Caki2 (cell line): ENCODE results near the gene LIX1. TPM values are rescaled to one million over a fixed set of nuclear protein-coding genes. Genes with fewer than 3 reads are reported as not detected.
"Not testable (repeated sequence)": the region's sequence is repeated elsewhere in the genome, so short reads cannot be mapped to it uniquely, and the experiment has no call there.

ENCODE experiments used
- DNase-seq: peaks from one replicate; pipeline ENCODE4 v3.0.0-alpha.2; 2015; ENCODE audit warnings: low read depth
- in situ Hi-C: cut with HindIII; loops from 2 replicates; pipeline ENCODE4 v1.10.0; 2016; ENCODE audit warnings: low sequenced_read_pairs, low pct_unique_long_range_greater_than_20kb, mixed read lengths
- total RNA-seq: library from RNA; depleted of rRNA; stranded (reverse); fragments of >200 nt; shearing (Covaris generic); gene quantifications from 2 replicates; pipeline ENCODE4 v1.2.3, GENCODE V29; 2014; ENCODE audit warnings: low replicate concordance

Gene LIX1
- total RNA-seq, 1 experiment from 2014 or later: not detected

DNA sequence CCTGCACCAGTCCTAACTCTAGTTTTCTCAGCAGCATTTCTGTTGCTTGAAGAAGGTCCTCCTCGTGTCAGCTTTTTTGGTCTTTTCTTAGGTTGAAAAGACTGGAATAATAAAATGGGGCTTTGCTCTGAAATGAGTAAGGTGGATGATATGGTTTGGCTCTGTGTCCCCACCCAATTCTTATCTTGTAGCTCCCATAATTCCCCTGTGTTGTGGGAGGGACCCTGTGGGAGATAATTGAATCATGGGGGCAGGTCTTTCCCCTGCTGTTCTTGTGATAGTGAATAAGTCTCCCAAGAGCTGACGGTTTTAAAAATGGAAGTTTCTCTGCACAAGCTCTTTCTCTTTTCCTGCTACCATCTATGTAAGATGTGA, 53.6 kb downstream of the LIX1 start:
- in situ Hi-C loops: no loop called here

DNA sequence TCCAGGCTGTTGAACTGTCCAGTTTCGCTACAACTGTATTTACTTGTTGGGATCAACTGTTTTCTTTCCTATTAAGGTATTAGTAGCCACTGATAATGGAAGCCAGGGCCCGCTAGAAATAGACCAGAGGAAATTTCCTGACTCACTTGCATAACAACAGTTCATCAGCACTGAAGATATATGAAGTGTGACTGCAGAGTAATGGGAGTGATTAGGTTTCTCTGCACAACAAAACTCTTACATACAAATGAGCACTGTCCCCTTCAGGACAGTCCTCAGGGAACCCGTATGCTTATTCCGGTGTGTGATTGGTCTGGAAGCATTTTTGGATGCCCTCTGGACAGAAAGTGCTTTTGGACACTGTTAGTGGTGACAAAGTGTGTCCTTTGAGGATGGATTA, 55.3 kb downstream of the LIX1 start:
- no peak for DNase-seq

More for the DNA sequence above, 53.6 kb downstream of the LIX1 start:
- no peak for DNase-seq

DNA sequence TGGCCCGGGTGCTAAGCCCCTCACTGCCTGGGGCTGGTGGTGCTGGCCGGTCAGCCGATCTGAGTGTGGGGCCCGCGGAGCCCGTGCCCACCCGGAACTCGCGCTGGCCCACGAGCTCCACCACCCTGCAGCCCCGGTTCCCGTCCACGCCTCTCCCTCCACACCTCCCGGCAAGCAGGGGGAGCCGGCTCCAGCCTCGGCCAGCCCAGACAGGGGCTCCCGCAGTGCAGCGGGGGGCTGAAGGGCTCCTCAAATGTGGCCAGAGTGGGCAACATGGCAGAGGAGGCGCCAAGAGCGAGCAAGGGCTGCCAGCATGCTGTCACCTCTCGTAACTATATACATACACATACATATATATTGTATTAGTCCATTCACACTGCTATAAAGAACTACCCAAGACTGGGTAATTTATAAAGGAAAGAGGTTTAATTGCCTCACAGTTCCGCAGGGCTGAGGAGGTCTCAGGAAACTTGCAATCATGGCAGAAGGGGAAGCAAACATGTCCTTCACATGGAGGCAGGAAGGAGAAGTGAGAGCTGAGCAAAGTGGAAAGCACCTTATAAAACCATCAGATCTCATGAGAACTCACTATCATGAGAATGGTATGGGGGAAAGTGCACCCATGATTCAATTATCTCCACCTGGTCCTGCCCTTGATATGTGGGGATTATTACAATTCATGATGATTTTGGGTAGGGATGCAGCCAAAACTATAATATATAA, 56.8 kb downstream of the LIX1 start:
- DNase-seq: no peak
- in situ Hi-C loops: no loop called here

More for the DNA sequence above, 55.3 kb downstream of the LIX1 start:
- in situ Hi-C loops: no loop called here

DNA sequence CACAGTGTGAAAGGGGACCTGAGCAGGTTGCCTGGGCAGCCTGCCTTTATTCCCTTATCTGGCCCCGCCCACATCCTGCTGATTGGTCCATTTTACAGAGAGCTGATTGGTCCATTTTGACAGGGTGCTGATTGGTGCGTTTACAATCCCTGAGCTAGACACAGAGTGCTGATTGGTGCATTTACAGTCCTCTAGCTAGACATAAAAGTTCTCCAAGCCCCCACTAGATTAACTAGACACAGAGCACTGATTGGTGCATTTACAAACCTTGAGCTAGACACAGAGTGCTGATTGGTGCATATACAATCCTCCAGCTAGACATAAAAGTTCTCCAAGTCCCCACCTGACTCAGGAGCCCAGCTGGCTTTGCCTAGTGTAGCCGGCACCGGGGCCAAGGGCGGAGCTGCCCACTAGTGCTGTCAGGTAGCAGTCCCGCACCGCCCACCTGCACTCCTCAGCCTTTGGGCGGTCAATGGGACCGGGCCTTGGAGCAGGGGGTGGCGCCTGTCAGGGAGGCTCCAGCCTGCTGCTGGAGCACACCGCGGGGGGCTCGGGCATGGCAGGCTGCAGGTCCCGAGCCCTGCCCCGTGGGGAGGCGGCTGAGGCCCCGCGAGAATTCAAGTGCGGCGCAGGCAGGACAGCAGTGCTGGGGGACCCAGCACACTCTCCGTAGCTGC, 57.5 kb downstream of the LIX1 start:
- in situ Hi-C loops, DNase-seq: not testable (repeated sequence)

DNA sequence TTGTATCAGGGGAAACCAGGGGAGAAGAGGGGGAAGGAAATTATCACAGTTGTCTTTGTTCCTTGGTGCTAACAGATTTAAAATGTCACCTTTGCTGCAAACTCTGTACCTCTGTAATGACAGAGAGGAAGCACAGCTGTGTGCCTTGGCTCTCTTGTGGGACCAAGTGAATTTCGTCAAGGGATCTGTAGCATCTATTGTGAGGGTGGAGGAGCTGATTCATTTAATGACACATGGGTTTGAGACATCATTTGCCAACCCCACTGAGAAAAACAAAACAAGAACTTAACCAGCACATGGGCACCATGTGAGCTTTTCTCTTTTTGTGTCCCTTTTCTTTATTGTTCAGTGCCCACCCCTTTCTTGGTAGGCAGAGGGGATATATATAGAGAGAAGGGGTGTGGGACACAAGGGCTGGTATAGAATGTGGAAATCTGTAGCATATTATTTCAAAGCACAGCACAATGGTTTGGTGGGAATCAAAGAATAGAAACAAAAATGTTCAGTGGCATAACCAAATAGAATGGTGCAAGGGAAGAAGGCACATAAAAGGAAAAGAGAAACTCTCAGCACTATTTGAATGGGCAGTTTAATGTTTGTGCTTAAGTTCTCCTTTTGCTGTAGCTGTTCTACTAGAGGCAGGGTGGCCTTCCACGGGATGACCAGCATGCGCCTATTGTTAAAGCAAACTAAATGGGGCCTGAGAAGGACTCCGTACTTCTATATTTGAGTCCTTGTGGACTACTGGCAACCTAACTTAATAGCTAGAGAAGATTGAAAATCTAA, 63.3 kb downstream of the LIX1 start:
- DNase-seq: no peak
- in situ Hi-C loops: no loop called here

DNA sequence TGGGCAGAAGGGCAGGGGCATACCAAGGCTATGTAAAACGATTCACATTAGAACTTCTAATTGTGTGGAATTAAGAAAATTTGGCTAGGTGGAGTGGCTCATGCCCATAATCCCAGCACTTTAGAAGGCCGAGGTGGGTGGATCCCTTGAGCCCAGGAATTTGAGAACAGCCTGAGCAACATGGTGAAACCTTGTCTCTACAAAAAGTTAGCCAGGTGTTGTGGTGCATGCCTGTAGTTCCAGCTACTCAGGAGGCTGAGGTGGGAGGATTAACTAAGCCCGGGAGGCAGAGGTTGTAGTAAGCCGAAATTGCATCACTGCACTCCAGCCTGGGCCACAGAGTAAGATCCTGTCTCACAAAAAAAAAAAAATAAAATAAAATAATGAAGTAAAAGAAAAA, 65.2 kb downstream of the LIX1 start:
- no peak for DNase-seq
- in situ Hi-C loops: no loop called here

DNA sequence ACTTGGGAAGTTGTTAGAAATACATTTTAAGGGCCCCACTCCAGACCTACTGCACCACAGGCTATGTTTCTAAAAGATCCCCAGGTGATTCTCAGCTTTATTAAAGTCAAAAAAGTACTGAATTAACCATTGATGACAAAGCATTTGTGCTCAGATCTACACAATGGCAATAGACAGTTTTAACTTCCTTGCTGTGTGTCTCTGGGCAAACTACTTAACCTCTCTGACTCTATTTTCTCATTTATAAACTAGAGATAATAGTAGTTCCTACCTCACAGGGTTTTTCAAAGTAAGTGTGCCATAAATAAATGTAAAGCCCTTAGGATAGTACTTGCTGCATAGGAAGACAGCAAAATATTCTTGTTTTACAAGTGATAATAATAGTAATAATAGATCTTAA, 66.3 kb downstream of the LIX1 start:
- no peak for DNase-seq
- in situ Hi-C loops: no loop called here

DNA sequence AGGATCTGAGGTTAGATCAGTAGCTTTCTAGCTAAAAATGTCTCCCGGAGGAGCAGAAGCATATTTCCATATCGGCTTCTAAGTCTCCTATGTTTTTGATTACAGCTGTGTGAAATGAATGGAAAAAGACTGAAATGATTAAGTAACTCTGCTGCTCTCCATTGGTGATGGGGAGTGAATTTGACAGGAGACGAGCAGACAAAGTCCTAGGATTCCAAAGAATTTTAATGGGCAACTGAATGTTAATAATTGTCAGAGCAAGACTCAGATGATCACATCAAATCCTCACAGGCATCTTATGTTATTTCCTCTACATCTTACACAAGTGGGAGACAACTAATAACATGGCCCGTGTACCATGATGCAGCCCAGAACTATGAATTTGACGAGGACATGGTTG, 66.8 kb downstream of the LIX1 start:
- peak; percentile 56 for DNase-seq
- in situ Hi-C loops: no loop called here

DNA sequence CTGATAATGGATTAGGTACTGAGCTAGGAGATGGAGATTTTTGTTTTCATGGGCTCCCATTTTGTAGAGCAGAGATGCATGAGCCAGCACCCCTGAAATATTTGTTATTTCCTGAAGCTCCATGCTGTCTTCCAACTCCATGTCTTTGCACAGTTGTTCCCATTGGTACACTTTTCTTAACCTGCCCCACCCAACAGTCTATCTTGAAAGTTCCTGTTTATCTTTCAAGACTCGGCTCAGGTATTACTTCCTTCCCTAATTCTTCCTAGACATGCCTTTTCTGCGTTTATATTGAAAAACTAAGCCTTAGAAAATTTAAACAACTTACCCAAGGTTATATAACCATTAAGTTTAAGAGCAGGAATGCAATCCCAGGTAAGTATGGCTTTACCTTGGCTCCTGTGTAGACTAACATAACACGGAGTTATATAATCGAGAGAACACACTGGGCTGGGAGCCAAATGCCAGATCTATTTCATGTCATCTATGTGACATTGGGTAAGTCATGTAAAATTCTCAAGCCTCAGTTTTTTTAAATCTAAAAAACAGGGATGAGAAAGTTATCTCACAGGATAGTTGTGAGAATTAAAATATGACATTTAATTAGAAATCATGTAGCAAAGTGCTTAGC, 67.4 kb downstream of the LIX1 start:
- no peak for DNase-seq
- in situ Hi-C loops: no loop called here

DNA sequence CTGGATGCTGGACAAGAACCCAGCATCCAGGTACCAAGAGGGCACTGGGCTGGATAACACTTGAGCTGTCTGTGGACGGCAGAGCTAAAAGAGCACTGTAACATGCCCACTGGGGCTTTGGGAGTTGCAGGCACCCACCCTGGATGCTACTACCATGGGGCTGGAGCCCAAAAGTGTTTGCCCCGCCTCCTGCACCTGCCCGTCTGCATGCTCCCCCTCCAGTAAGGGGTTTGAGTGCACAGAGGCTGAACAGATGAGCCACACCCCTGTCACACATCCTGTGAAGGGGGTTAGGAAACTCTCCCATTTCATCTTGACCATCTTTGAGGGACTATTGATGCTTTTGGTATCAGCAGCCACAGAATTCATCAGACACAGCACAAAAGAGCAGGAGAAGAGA, 69.0 kb downstream of the LIX1 start:
- in situ Hi-C loops: no loop called here

DNA sequence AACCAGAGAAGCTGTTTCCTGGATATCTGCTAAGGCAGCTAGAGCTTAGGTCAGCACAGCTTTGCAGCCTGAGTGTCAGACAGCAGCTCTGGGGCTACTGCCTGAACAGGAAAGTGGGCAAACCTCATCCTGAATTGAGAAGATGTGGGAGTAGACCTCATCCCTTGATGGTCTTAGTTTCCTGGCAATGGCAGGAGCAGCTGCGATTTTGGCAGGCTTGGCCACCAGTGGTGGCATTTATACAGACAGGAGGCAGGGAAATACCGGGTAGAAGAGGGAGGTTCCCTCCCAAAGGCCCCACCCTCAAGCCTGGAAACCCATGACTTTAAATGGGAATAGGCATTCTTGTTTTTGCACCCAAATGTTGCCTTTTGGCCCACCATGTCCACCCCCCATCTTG, 69.7 kb downstream of the LIX1 start:
- in situ Hi-C loops: no loop called here
- DNase-seq: no peak

More for the DNA sequence above, 69.0 kb downstream of the LIX1 start:
- DNase-seq: no peak

DNA sequence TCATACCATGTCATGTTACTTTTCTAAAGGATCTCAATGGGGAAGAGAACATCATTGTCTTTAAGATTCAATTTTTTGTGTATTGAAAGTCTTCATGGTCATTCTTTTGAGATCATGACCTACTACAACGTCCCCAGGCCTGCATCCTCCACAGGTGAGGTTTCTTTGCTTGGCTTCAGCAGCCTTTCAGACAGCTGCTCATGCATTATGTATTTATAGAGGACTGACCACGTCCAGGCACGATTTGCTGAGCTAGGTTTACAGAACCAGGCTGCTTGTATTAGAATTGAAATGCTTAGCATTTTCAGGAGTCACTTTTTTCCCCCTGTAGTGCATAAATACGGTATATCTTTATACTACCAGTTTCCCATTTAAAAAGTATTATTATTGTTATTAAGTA, 70.4 kb downstream of the LIX1 start:
- no peak for DNase-seq
- in situ Hi-C loops: no loop called here

DNA sequence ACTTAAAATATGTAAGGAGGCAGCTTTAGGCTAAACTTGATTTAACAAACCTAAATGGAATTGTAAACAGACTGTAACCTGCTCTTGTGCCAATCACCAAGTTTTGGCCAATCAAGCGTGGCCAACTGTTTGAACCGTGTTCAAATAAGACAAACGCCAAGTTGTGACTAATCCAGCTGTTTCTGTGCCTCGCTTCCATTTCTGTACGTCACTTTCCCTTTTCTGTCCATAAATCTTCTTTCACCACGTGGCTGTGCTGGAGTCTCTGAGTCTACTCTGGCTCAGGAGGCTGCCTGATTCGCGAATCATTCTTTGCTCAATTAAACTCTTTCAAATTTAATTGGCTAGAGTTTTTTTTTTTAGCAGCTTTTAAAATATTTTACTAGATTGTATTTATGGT, 71.3 kb downstream of the LIX1 start:
- peak; percentile 70 for DNase-seq
- in situ Hi-C loops: no loop called here

DNA sequence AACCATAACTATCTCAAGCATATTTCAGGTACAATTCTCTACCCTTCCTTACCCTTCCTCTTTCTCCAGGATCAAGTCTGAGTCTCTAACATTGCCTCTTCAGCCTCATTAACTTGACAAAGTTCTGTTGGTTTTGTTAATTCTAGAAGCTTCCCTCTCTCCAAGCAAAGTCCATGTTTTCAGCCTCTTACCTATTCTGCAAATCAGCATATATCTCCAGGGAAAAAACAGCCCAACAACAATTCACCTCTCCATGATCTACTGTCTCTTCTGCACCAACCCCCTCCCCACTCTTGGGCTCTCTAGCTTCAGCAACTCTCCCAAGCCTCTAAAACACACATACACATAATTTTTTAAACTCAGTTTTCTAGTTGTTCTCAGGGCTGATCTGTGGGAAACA, 72.2 kb downstream of the LIX1 start:
- in situ Hi-C loops: no loop called here
- no peak for DNase-seq

DNA sequence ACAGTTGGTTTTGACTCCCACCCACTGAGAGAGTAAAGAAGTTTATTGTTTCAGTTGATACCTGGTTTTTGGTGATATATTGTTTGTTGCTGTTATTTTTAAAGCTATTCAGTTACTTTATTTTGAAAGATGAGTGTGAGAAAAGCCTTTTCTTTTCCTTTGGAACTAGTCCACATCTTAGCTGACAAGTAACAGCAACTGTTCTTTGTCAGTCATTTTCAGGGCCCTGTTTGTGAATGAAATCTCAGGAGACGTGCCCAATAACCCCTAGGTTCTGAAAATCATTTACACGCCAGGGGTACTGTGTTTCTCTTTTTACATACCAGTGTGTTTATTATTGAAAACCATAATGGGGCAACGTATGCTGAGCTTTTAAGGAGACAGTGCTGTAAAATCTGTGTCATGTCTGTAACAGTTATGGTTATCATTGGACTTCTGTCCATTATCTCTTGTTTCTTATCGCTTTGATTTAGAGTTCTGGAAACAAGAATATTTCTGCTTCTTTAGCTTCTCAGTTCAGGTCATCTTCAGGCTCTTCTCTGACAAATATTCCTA, 75.0 kb downstream of the LIX1 start:
- no peak for DNase-seq
- in situ Hi-C loops: no loop called here

DNA sequence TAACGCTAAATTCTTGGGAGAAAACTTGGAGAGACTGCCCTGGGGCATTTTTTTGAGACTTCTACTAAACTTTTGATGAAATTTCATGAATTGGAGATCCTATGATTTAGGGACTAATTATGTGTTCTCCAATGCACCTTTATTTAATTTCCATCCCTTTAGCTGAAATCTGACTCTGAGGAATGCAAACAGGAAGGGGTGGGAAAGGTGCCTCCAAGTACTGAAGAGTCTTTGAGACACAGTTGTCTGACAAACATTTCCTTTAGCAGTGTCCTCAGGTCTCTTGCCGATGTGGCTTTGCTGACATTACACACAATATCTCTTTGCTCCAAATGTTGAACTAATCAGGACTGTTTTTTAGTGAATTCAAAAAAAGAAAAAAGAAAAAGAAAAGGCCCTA, 76.9 kb downstream of the LIX1 start:
- DNase-seq: no peak
- in situ Hi-C loops: no loop called here

DNA sequence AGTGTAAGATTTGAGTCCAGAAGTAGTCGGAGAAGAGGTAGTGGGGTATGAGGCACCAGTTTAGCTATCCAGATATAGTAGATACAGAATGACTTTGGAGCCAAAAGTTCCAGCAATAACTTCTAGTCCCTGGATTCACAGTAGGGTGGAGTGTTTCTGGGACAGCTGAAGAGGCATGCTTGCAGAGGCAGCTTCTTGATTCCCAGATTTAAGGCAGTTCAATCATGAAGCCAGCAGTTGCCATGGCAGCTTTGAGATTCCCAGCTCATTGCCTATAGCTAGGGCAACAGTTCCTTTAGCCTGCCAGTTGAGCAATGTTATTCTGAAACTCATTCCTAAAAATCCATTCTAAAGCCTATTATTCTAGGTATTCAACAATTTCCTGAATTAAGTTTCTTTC, 79.2 kb downstream of the LIX1 start:
- no peak for DNase-seq
- in situ Hi-C loops: no loop called here

DNA sequence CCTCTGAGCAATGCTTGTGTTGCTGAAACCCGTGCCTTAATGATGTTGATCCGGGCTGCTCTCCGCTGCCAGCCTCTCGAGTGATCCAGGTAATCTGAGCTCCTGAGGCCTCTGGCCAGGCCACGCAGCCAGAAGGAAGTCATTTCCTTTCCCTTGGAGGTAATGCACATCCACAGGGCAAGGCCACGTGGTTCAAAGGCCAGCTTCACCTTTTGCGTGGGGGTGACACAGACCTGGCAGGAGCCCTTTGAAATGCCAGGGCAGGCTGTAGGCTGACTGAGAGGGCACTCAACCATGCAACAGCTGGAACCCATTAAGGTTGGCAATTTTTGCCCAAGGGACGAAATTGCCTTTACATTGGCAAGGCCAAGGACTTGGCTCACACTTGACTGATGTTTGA, 80.4 kb downstream of the LIX1 start:
- in situ Hi-C loops: no loop called here

DNA sequence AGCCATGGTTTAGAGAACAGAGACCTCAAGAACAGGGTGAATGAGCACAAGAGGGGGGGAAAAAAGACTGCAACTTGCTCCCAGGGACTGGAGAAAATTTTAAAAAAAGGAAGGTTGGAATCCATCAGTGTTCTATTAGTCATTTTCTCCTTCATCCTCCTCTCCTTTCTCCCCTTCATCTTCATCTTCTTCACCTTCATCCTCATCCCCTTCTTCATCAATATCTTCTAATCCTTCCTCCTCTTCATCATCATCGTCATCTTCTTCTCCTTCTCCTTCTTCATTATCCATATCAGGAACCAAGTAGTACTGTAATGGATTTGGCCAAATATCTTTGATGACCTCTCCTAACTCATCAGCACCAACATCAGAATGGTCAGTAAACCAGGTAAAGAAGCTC, 86.1 kb downstream of the LIX1 start:
- in situ Hi-C loops: no loop called here
- no peak for DNase-seq

More for the DNA sequence above, 80.4 kb downstream of the LIX1 start:
- no peak for DNase-seq
